HL-60 (cell line): ENCODE data around the gene SEPTIN7.

Experiments
- DNase-seq, 2 experiments: peaks; one replicate each; pipeline ENCODE4 v3.0.0-alpha.2; 2010 to 2020; ENCODE audit warnings: low read depth in 1 of 2, low spot score in 1 of 2
- H3K27ac ChIP-seq: fragments of 250-450 bp; sonication (Bioruptor Pico); replicated peaks from 2 replicates; pipeline ENCODE4 v1.5.1; 2020; ENCODE audit warnings: mild to moderate bottlenecking, moderate library complexity
- H3K27me3 ChIP-seq: fragments of 250-450 bp; sonication (Bioruptor Pico); 2 replicates; pipeline ENCODE4 v1.5.1; 2021; ENCODE audit warnings: mild to moderate bottlenecking, moderate library complexity; ENCODE audit not compliant: insufficient read depth, poor library complexity, severe bottlenecking
- H3K4me3 ChIP-seq: replicated peaks from 2 replicates; pipeline ENCODE4 v1.5.1; 2011; ENCODE audit warnings: mild to moderate bottlenecking, control low read depth, low read length; ENCODE audit not compliant: insufficient read depth
- CTCF ChIP-seq: IDR thresholded peaks from one replicate; pipeline ENCODE4 v1.5.1; 2011; ENCODE audit warnings: low read length, control low read depth, inconsistent platforms; ENCODE audit not compliant: insufficient read depth
- GABPA ChIP-seq: IDR thresholded peaks from 2 replicates; pipeline ENCODE4 v1.6.1; 2012; ENCODE audit warnings: low read depth
- POLR2AphosphoS5 ChIP-seq: IDR thresholded peaks from 2 replicates; pipeline ENCODE4 v1.6.1; 2012; ENCODE audit warnings: low read depth
- REST ChIP-seq: IDR thresholded peaks from 2 replicates; pipeline ENCODE4 v1.6.1; 2012; ENCODE audit warnings: low read depth; ENCODE audit not compliant: insufficient replicate concordance
- SPI1 ChIP-seq: IDR thresholded peaks from 2 replicates; pipeline ENCODE4 v1.6.1; 2012; ENCODE audit warnings: low read depth, mild to moderate bottlenecking, borderline replicate concordance

SEPTIN7 gene

GRCh38 chr7:35771776-35772175 is 29.1 kb upstream of the SEPTIN7 start:
- no peak for TF ChIP-seq SPI1
- TF ChIP-seq GABPA = no peak
- no peak for TF ChIP-seq POLR2AphosphoS5
- TF ChIP-seq CTCF = no peak
- no peak for TF ChIP-seq REST
- Histone ChIP-seq H3K4me3 (no peak overlapping the region), H3K27me3 (no peaks in the 10 kb centered on the region), H3K27ac (no peak overlapping the region)
- DNase-seq = no peak

GRCh38 chr7:35773994-35774393 is 26.9 kb upstream of the SEPTIN7 start:
- TF ChIP-seq REST (no peak), CTCF (no peak), POLR2AphosphoS5 (no peak), SPI1 (no peak), GABPA (no peak)
- Histone ChIP-seq H3K4me3 (no peak overlapping the region), H3K27ac (no peak overlapping the region), H3K27me3 (no peaks in the 10 kb centered on the region)
- no peak for DNase-seq

- no peak overlapping the region for H3K4me3 ChIP-seq
- TF ChIP-seq GABPA (no peak), SPI1 (no peak), REST (no peak), POLR2AphosphoS5 (no peak), CTCF (no peak)
- no peaks in the 10 kb centered on the region for H3K27me3 ChIP-seq
- no peak overlapping the region for H3K27ac ChIP-seq
- no peak for DNase-seq
Measured at GRCh38 chr7:35776686-35777085, 24.2 kb upstream of the SEPTIN7 start.
